GM12878 (cell line): Measurements from ENCODE around the gene CLDN7. TPM values are rescaled to one million over a fixed set of nuclear protein-coding genes. Genes with fewer than 3 reads are reported as not detected.

Source experiments
- ATAC-seq: fragments of 200-7000 bp; cut with Tn5 transposase; 3 replicates; pipeline ENCODE4 v1.9.1; 2020; ENCODE audit warnings: mild to moderate bottlenecking, moderate library complexity
- BruUV-seq: library from RNA; stranded (reverse); fragments of 400-500 nt; replicated peaks from 2 replicates; lab custom pipeline; 2021; lab: Mats Ljungman, UMichigan
- CTCF ChIA-PET: fragments of 300-600 bp; sonication (Branson Sonifier 250); formaldehyde crosslinking; extraction: SDS; loops from one replicate; lab custom pipeline; 2021; ENCODE audit warnings: inconsistent platforms; lab: Yijun Ruan, JAX
- POLR2A ChIA-PET: fragments of 350-600 bp; formaldehyde crosslinking; extraction: SDS; loops from one replicate; lab custom pipeline; 2021; ENCODE audit warnings: inconsistent platforms; lab: Charles Lee
- RAD21 ChIA-PET: fragments of 300-600 bp; sonication (Branson Sonifier 250); formaldehyde crosslinking; loops from one replicate; lab custom pipeline; 2023; ENCODE audit warnings: antibody characterized with exemption; ENCODE audit not compliant: unreplicated experiment; lab: Charles Lee
- SMC1A ChIA-PET: fragments of 300-600 bp; sonication (Branson Sonifier 250); formaldehyde crosslinking; loops from one replicate; lab custom pipeline; 2023; ENCODE audit not compliant: unreplicated experiment, uncharacterized antibody; lab: Charles Lee
- DNase-seq: peaks from one replicate; pipeline ENCODE4 v3.0.0-alpha.2; 2011; ENCODE audit warnings: low read depth, low spot score
- FAIRE-seq: peaks from 3 replicates; lab custom pipeline; 2011; peaks lifted over from hg19 to GRCh38; lab: Jason Lieb, UNC
- H2AFZ ChIP-seq: 2 replicates; pipeline ENCODE4 v1.6.0; 2011; ENCODE audit warnings: low read depth, low read length, control low read depth; ENCODE audit not compliant: control insufficient read depth
- H3K27ac ChIP-seq: 2 replicates; pipeline ENCODE4 v1.5.1; 2011; ENCODE audit warnings: control low read depth; ENCODE audit not compliant: control insufficient read depth, insufficient read depth
- H3K27me3 ChIP-seq, 2 experiments: replicated peaks in 1 of 2; 2 replicates each; pipeline versions ENCODE4 v1.6.0 to v1.6.1; 2011; ENCODE audit warnings: low read length in 1 of 2; ENCODE audit not compliant: control insufficient read depth in 2 of 2, insufficient read depth in 2 of 2
- H3K36me3 ChIP-seq, 2 experiments: 2 replicates each; pipeline ENCODE4 v1.5.1; 2011; ENCODE audit warnings: low read length in 1 of 2; ENCODE audit not compliant: control insufficient read depth in 2 of 2, insufficient read depth in 2 of 2
- H3K4me1 ChIP-seq: 2 replicates; pipeline ENCODE4 v1.6.1; 2011; ENCODE audit warnings: mild to moderate bottlenecking, low read length, moderate library complexity, mixed read lengths; ENCODE audit not compliant: control insufficient read depth, insufficient read depth
- H3K4me2 ChIP-seq: 2 replicates; pipeline ENCODE4 v1.6.0; 2011; ENCODE audit warnings: control low read depth; ENCODE audit not compliant: control insufficient read depth, insufficient read depth
- H3K4me3 ChIP-seq: fragments of 200-600 bp; sonication (generic); 2 replicates; pipeline ENCODE4 v1.5.1; 2016
- H3K79me2 ChIP-seq: 2 replicates; pipeline ENCODE4 v1.6.0; 2011; ENCODE audit warnings: low read length; ENCODE audit not compliant: control insufficient read depth, insufficient read depth
- H3K9ac ChIP-seq: 2 replicates; pipeline ENCODE4 v1.8.0; 2011; ENCODE audit warnings: low read length, control low read depth, mixed read lengths; ENCODE audit not compliant: control insufficient read depth, insufficient read depth
- H3K9me3 ChIP-seq: replicated peaks from 3 replicates; pipeline ENCODE4 v1.5.1; 2011; ENCODE audit warnings: mild to moderate bottlenecking, low read length; ENCODE audit not compliant: control insufficient read depth, insufficient read depth
- H4K20me1 ChIP-seq: 2 replicates; pipeline ENCODE4 v1.6.0; 2011; ENCODE audit not compliant: control insufficient read depth, insufficient read depth
- JUNB ChIP-seq: IDR thresholded peaks from 2 replicates; pipeline ENCODE4 v1.6.1; 2016; ENCODE audit warnings: antibody characterized with exemption, mild to moderate bottlenecking
- POLR2AphosphoS5 ChIP-seq: IDR thresholded peaks from 2 replicates; pipeline ENCODE4 v1.6.1; 2011; ENCODE audit warnings: mild to moderate bottlenecking, low read length, inconsistent platforms
- STAT1 ChIP-seq: fragments of 450-650 bp; conservative IDR thresholded peaks from 2 replicates; pipeline ENCODE4 v1.6.1; 2014; ENCODE audit warnings: antibody characterized with exemption, mild to moderate bottlenecking
- WGBS: methylation state at CpG from one replicate; pipeline ENCODE4 v1.1.6; 2016; ENCODE audit warnings: low lambda C conversion rate; ENCODE audit not compliant: insufficient replicate concordance, insufficient coverage; ENCODE audit errors: missing lambda C conversion rate; 5-methylcytosine and 5-hydroxymethylcytosine counted together
- in situ Hi-C: fragments of 300-500 bp; cut with MboI; formaldehyde crosslinking; loops from 9 replicates; pipeline ENCODE4 v1.14.3; 2018; ENCODE audit warnings: mixed read lengths
- intact Hi-C: fragments of 100-400 bp; cut with micrococcal nuclease; formaldehyde crosslinking; loops from one replicate; pipeline ENCODE4 v1.14.2; 2022; ENCODE audit not compliant: unreplicated experiment
- polyA plus RNA-seq, 11 experiments: library from polyadenylated mRNA; depleted of rRNA in 4 of 11; unstranded in 6 of 11; stranded (reverse) in 5 of 11; fragments of >200 nt; fragmentation: Nextera tagmentation in 4 of 11; fragmentation: Illumina TruSeq in 1 of 11; extraction: Ambion mirVana in 4 of 11; extraction: Trizol in 1 of 11; gene quantifications; 1 replicate in 1 of 11; 2 replicates in 10 of 11; pipeline versions ENCODE4 v1.2.1 to v1.2.3, GENCODE V29; 2011 to 2016; ENCODE audit warnings: inconsistent platforms in 2 of 11, missing spikeins in 2 of 11, low read depth in 1 of 11
- total RNA-seq, 4 experiments: library from RNA; depleted of rRNA in 3 of 4; stranded (reverse); fragments of >200 nt in 3 of 4; fragmentation: Illumina TruSeq in 1 of 4; extraction: Trizol in 1 of 4; gene quantifications; 2 replicates each; pipeline versions ENCODE4 v1.2.1 to v1.2.3, GENCODE V29; 2013 to 2021

CLDN7 gene
- total and polyA plus RNA-seq, 10 of the 15 experiments (the other 5 are each of a cell fraction or from before 2014, with no cell fraction given) = 0.19 to 1.3 (median 0.36) TPM; not detected in 5

DNA sequence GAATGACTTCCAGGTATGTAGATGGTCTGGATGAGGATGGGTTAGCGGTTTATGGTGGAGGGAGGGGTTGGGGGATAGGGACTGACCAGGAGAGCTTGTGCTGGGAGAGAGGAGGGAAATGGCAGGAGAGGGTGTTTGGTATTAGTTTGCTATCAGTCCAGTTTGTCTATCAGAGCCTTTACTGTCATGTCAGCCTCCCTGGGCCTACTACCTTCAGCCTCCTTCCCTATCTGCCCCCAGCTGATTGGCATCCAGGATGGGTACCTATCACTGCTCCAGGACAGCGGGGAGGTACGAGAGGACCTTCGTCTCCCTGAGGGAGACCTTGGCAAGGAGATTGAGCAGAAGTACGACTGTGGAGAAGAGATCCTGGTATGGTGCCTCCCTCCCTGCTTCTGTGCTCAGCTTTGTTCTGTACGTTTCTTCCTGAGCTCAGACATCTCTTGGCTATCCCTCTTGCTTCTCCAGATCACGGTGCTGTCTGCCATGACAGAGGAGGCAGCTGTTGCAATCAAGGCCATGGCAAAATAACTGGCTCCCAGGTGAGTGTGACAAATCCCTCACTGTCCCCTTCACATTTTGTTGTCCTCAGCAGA, 48.9 kb upstream of the CLDN7 start:
- Histone ChIP-seq H3K9ac (no peak overlapping the region; the same call in 1 of the 2 replicates), H4K20me1 (peaks cover 21% of the 10 kb centered on the region), H3K9me3 (no peaks in the 10 kb centered on the region), H2AFZ (no peak overlapping the region), H3K36me3 (peaks cover 25 to 35% of the 10 kb centered on the region in 2 experiments), H3K4me1 (peaks cover 24% of the 10 kb centered on the region), H3K4me2 (peak overlapping the region; percentile 93), H3K79me2 (peaks cover 59% of the 10 kb centered on the region), H3K27ac (no peak overlapping the region), H3K4me3 (peak overlapping the region; percentile 99; the same call in 1 of the 2 replicates), H3K27me3 (no peaks in the 10 kb centered on the region)
- SMC1A ChIA-PET = no interaction called here
- ATAC-seq (no peak), DNase-seq (no peak), FAIRE-seq (no peak)
- in situ Hi-C loops = no loop called here
- intact Hi-C loops = no loop called here
- TF ChIP-seq POLR2AphosphoS5 = peak; percentile 67; the same call in 1 of the 2 replicates
- TF ChIP-seq JUNB = no peak
- 73% methylated on average over 7 of the region's 7 CpGs for WGBS
- BruUV-seq = TSS peak; percentile 64
- CTCF ChIA-PET = interaction anchor here (0.9 to 2.1 kb wide), 3 partner anchors 9 to 25 kb away, joined by 3 to 6 read pairs (median 3); partner anchors contain the start of gene ACAP1
- POLR2A ChIA-PET = interaction anchor here (1.5 to 2.6 kb wide), 3 partner anchors 15 to 26 kb away, joined by 3 to 13 read pairs (median 8); partner anchors contain the start of gene ACAP1
- RAD21 ChIA-PET = no interaction called here

DNA sequence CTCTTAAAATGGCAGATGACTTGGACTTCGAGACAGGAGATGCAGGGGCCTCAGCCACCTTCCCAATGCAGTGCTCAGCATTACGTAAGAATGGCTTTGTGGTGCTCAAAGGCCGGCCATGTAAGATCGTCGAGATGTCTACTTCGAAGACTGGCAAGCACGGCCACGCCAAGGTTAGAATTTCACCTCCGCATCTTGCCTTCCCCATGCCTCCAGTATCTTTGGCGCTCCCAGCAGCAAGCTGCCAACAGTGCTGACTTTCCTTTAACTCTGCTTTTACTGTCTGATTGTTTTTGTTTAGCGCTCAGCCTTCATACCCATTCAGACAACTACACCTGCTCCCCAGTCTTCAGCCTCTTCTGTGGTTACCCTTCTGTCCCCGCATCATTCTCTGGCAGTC, 47.4 kb upstream of the CLDN7 start:
- H3K36me3 ChIP-seq = peaks cover 23 to 35% of the 10 kb centered on the region in 2 experiments
- ChIA-PET SMC1A (interaction anchor here (0.7 to 1.2 kb wide), 2 partner anchors 20 to 41 kb away, joined by 3 read pairs; no protein-coding TSS in a partner anchor), POLR2A (interaction anchor here (0.6 to 2.6 kb wide), 6 partner anchors 20 to 174 kb away, joined by 3 to 13 read pairs (median 6); partner anchors contain the start of genes ACAP1 and DVL2)

More for the DNA sequence above, 47.4 kb upstream of the CLDN7 start:
- DNase-seq = no peak
- ATAC-seq = no peak
- Histone ChIP-seq H3K4me2 (peak overlapping the region; percentile 93), H2AFZ (no peak overlapping the region), H3K27ac (peak overlapping the region; percentile 99), H3K27me3 (no peaks in the 10 kb centered on the region), H3K79me2 (peaks cover 54% of the 10 kb centered on the region), H3K9ac (peak overlapping the region; percentile 100; the same call in 1 of the 2 replicates), H3K4me1 (peaks cover 21% of the 10 kb centered on the region), H4K20me1 (peaks cover 21% of the 10 kb centered on the region), H3K4me3 (peak overlapping the region; percentile 99), H3K9me3 (no peaks in the 10 kb centered on the region)
- intact Hi-C loops (loop anchor here (5.0 to 10.0 kb wide), 2 partner anchors 67 to 375 kb away; partner anchors contain the start of genes GABARAP, TP53 and WRAP53), in situ Hi-C loops (no loop called here)
- BruUV-seq = no TSS peak
- TF ChIP-seq POLR2AphosphoS5 (peak; percentile 74), STAT1 (no peak)
- 68% methylated on average over 12 of the region's 12 CpGs for whole genome bisulfite sequencing
- FAIRE-seq = no peak
- ChIA-PET RAD21 (interaction anchor here (1.3 to 1.5 kb wide), 2 partner anchors 27 to 90 kb away, joined by 4 to 5 read pairs; partner anchors contain the start of genes ACADVL, ACAP1 and DLG4), CTCF (interaction anchor here (1.2 to 2.1 kb wide), 3 partner anchors 20 to 41 kb away, joined by 3 to 6 read pairs (median 5); partner anchors contain the start of genes ACAP1 and NEURL4)
